WTC11 (cell line): ENCODE data around the gene MRGPRF. TPM values are rescaled to one million over a fixed set of nuclear protein-coding genes. Genes with fewer than 3 reads are reported as not detected.

Source experiments
- ATAC-seq: fragments of 200-7000 bp; cut with Tn5 transposase; 2 replicates; pipeline ENCODE4 v1.10.0; 2021; ENCODE audit warnings: mild to moderate bottlenecking, moderate library complexity
- CTCF ChIA-PET: fragments of 300-600 bp; sonication (Branson Sonifier 250); formaldehyde crosslinking; loops from one replicate; lab custom pipeline; 2021; ENCODE audit warnings: antibody characterized with exemption; lab: Charles Lee
- POLR2A ChIA-PET: fragments of 350-600 bp; sonication (Branson Sonifier 250); formaldehyde crosslinking; loops from one replicate; lab custom pipeline; 2021; ENCODE audit warnings: antibody characterized with exemption; lab: Charles Lee
- DNase-seq: peaks from one replicate; pipeline ENCODE4 v3.0.0; 2021; ENCODE audit warnings: low spot score
- H3K27ac Mint-ChIP-seq: 2 replicates; pipeline ENCODE4 v1.8.0; 2021; ENCODE audit warnings: mixed read lengths
- H3K27me3 Mint-ChIP-seq: 2 replicates; pipeline ENCODE4 v1.8.0; 2021; ENCODE audit warnings: low read depth, mild to moderate bottlenecking, moderate library complexity, mixed read lengths
- H3K36me3 Mint-ChIP-seq: 2 replicates; pipeline ENCODE4 v1.8.0; 2021; ENCODE audit warnings: mixed read lengths
- H3K4me1 Mint-ChIP-seq: 2 replicates; pipeline ENCODE4 v1.8.0; 2022; ENCODE audit warnings: mixed read lengths
- H3K4me3 Mint-ChIP-seq: 2 replicates; pipeline ENCODE4 v1.8.0; 2021; ENCODE audit warnings: mild to moderate bottlenecking, moderate library complexity, mixed read lengths
- H3K9me3 Mint-ChIP-seq: 2 replicates; pipeline ENCODE4 v1.8.0; 2021; ENCODE audit warnings: mixed read lengths
- ATF1 ChIP-seq: sonication (generic); formaldehyde crosslinking; IDR thresholded peaks from 2 replicates; pipeline ENCODE4 v1.8.1; 2023; ENCODE audit warnings: mild to moderate bottlenecking, moderate library complexity, missing genetic modification reagents
- ESRRA ChIP-seq: sonication (generic); formaldehyde crosslinking; IDR thresholded peaks from 2 replicates; pipeline ENCODE4 v1.8.1; 2022; ENCODE audit warnings: mild to moderate bottlenecking, missing genetic modification reagents, borderline replicate concordance
- GTF2I ChIP-seq: fragments of 250-450 bp; sonication (Bioruptor Pico); conservative IDR thresholded peaks from 2 replicates; pipeline ENCODE4 v1.4.0; 2021; ENCODE audit warnings: mild to moderate bottlenecking
- MYBL2 ChIP-seq: sonication (generic); formaldehyde crosslinking; IDR thresholded peaks from 2 replicates; pipeline ENCODE4 v1.8.1; 2023; ENCODE audit warnings: mild to moderate bottlenecking, moderate library complexity, missing genetic modification reagents
- TEAD1 ChIP-seq: sonication (generic); formaldehyde crosslinking; IDR thresholded peaks from 2 replicates; pipeline ENCODE4 v1.8.0; 2022; ENCODE audit warnings: mild to moderate bottlenecking, missing genetic modification reagents
- TEAD4 ChIP-seq: sonication (generic); formaldehyde crosslinking; IDR thresholded peaks from 2 replicates; pipeline ENCODE4 v1.8.0; 2022; ENCODE audit warnings: mild to moderate bottlenecking, missing genetic modification reagents
- ZBTB21 ChIP-seq: sonication (generic); formaldehyde crosslinking; IDR thresholded peaks from 2 replicates; pipeline ENCODE4 v1.8.1; 2023; ENCODE audit warnings: mild to moderate bottlenecking, missing genetic modification reagents, borderline replicate concordance
- ZNF121 ChIP-seq: sonication (generic); formaldehyde crosslinking; IDR thresholded peaks from 2 replicates; pipeline ENCODE4 v1.8.0; 2023; ENCODE audit warnings: missing genetic modification reagents
- ZNF396 ChIP-seq: fragments of 250-450 bp; sonication (Bioruptor Pico); IDR thresholded peaks from 2 replicates; pipeline ENCODE4 v1.8.0; 2021; ENCODE audit warnings: mild to moderate bottlenecking, moderate library complexity, borderline replicate concordance
- ZNF416 ChIP-seq: fragments of 250-450 bp; sonication (Bioruptor Pico); IDR thresholded peaks from 2 replicates; pipeline ENCODE4 v1.9.0; 2021; ENCODE audit warnings: mild to moderate bottlenecking, inconsistent platforms
- total RNA-seq: library from RNA; stranded (reverse); gene quantifications from 3 replicates; pipeline ENCODE4 v1.2.3, GENCODE V29; 2021
- TF ChIP-seq, protein P1 (sequence below): sonication (generic); formaldehyde crosslinking; IDR thresholded peaks from 2 replicates; pipeline ENCODE4 v1.8.1; 2023; ENCODE audit warnings: mild to moderate bottlenecking, missing genetic modification reagents, borderline replicate concordance
- TF ChIP-seq, protein P2 (sequence below): sonication (generic); formaldehyde crosslinking; IDR thresholded peaks from 2 replicates; pipeline ENCODE4 v1.8.0; 2023; ENCODE audit warnings: mild to moderate bottlenecking, missing genetic modification reagents
- TF ChIP-seq, protein P3 (sequence below): sonication (generic); formaldehyde crosslinking; IDR thresholded peaks from 2 replicates; pipeline ENCODE4 v1.8.0; 2022; ENCODE audit warnings: missing genetic modification reagents
- TF ChIP-seq, protein P4 (sequence below): sonication (generic); formaldehyde crosslinking; IDR thresholded peaks from 2 replicates; pipeline ENCODE4 v1.8.1; 2022; ENCODE audit warnings: low read depth, mild to moderate bottlenecking, moderate library complexity, missing genetic modification reagents, borderline replicate concordance

MRGPRF gene
- total RNA-seq, 1 experiment from 2014 or later = 3.8 TPM

DNA sequence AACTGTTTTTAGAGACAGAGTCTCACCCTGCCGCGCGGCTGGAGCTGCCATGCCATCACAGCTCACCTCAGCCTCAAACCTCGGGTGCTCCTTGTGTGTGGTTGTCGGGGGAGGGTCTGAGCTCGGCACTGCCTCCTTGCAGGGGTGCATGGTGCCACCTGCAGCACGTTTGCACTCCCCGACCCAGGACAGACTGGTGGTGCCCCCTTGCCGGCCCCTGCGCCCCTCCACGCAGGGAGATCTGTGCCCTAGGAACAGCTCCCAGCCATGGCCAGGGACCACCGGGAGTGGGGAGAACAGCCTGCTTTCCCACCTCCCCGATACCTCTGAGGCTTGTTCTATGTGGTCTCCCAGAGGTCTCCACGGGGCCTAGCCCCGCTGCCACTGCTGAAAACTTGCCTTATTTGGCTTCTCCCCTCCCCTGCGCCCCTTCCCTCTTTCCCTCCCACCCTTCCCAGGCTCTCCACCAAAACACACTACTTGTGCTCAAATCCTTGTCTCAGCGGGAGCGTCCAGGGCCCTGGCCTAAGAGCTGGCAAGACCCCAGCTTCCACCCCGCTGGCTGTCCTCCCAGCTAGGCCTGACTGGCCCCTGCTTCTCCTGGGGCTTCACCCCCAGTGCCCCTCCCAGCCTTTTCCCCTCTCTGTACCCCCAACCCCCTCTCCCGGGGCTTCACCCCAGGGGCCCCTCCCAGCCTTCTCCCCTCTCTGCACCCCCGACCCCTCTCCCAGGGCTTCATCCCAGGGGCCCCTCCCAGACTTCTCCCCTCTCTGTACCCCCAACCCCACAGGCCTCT is 22.3 kb upstream of the MRGPRF start:
- CTCF ChIA-PET = interaction anchor here (1.0 to 5.3 kb wide), 8 partner anchors 9 to 237 kb away, joined by 3 to 62 read pairs (median 6); partner anchors contain the start of gene TPCN2
- DNase-seq = no peak
- peak; percentile 60 for ATAC-seq
- H3K27me3 Mint-ChIP-seq = no peaks in the 10 kb centered on the region
- H3K36me3 Mint-ChIP-seq = no peaks in the 10 kb centered on the region
- no peak overlapping the region for H3K4me3 Mint-ChIP-seq
- H3K9me3 Mint-ChIP-seq = no peaks in the 10 kb centered on the region
- POLR2A ChIA-PET = interaction anchor here (0.7 kb wide), 1 partner anchor 24 kb away, joined by 3 read pairs; no protein-coding TSS in a partner anchor
- TF ChIP-seq, protein P1, sequence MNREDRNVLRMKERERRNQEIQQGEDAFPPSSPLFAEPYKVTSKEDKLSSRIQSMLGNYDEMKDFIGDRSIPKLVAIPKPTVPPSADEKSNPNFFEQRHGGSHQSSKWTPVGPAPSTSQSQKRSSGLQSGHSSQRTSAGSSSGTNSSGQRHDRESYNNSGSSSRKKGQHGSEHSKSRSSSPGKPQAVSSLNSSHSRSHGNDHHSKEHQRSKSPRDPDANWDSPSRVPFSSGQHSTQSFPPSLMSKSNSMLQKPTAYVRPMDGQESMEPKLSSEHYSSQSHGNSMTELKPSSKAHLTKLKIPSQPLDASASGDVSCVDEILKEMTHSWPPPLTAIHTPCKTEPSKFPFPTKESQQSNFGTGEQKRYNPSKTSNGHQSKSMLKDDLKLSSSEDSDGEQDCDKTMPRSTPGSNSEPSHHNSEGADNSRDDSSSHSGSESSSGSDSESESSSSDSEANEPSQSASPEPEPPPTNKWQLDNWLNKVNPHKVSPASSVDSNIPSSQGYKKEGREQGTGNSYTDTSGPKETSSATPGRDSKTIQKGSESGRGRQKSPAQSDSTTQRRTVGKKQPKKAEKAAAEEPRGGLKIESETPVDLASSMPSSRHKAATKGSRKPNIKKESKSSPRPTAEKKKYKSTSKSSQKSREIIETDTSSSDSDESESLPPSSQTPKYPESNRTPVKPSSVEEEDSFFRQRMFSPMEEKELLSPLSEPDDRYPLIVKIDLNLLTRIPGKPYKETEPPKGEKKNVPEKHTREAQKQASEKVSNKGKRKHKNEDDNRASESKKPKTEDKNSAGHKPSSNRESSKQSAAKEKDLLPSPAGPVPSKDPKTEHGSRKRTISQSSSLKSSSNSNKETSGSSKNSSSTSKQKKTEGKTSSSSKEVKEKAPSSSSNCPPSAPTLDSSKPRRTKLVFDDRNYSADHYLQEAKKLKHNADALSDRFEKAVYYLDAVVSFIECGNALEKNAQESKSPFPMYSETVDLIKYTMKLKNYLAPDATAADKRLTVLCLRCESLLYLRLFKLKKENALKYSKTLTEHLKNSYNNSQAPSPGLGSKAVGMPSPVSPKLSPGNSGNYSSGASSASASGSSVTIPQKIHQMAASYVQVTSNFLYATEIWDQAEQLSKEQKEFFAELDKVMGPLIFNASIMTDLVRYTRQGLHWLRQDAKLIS = no peak
- TF ChIP-seq, protein P2, sequence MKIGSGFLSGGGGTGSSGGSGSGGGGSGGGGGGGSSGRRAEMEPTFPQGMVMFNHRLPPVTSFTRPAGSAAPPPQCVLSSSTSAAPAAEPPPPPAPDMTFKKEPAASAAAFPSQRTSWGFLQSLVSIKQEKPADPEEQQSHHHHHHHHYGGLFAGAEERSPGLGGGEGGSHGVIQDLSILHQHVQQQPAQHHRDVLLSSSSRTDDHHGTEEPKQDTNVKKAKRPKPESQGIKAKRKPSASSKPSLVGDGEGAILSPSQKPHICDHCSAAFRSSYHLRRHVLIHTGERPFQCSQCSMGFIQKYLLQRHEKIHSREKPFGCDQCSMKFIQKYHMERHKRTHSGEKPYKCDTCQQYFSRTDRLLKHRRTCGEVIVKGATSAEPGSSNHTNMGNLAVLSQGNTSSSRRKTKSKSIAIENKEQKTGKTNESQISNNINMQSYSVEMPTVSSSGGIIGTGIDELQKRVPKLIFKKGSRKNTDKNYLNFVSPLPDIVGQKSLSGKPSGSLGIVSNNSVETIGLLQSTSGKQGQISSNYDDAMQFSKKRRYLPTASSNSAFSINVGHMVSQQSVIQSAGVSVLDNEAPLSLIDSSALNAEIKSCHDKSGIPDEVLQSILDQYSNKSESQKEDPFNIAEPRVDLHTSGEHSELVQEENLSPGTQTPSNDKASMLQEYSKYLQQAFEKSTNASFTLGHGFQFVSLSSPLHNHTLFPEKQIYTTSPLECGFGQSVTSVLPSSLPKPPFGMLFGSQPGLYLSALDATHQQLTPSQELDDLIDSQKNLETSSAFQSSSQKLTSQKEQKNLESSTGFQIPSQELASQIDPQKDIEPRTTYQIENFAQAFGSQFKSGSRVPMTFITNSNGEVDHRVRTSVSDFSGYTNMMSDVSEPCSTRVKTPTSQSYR = 0 out of 2 replicates have a peak, but pooled peaks have one; percentile 33
- H3K4me1 Mint-ChIP-seq = peaks cover 10% of the 10 kb centered on the region
- H3K27ac Mint-ChIP-seq = no peak overlapping the region

DNA sequence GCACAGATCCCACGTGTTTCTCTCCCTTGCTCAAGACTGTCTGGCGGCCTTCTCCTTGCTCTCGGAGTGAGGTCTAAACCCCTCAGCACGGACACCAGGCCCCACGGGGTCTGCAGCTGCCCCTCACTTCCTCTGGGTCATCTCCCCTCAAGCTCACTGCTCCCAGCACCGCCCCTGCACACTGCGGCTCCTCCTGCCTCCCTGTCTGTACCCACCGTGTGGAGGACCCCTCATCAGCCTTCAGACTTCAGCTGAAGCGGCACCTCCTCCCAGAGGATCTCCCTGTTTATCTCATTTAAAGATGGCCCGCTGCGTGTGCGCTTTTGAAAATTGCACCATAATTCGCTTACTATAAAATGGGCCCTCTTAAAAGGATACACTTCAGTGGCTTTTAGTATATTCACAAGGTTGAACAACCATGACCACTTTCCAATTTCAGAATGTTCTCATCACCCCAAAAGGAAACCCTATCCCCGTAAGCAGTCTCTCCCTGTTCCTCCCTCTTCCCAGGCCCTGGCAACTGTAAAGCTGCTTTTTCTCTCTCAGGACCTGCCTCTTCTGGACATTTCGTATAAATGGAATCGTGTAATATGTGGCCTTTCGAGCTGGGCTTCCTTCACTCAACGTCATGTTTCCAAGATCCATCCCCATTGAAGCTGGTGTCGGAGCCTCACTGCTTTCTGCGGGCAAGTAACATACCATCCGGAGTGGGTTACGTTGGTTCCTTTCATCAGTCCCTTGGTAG is 21.2 kb upstream of the MRGPRF start:
- ChIA-PET POLR2A (no interaction called here), CTCF (interaction anchor here (1.1 to 5.3 kb wide), 7 partner anchors 10 to 236 kb away, joined by 3 to 62 read pairs (median 5); partner anchors contain the start of gene TPCN2)
- Mint-ChIP-seq H3K27me3 (no peaks in the 10 kb centered on the region), H3K4me3 (no peak overlapping the region), H3K27ac (no peak overlapping the region; the same call in 1 of the 2 replicates), H3K36me3 (no peaks in the 10 kb centered on the region), H3K4me1 (peaks cover 12% of the 10 kb centered on the region), H3K9me3 (no peaks in the 10 kb centered on the region)
- no peak for ATAC-seq
- TF ChIP-seq TEAD1 (CRISPR knock-in tag) (no peak), ZNF416 (CRISPR knock-in tag) (no peak), ESRRA (CRISPR knock-in tag) (no peak), ATF1 (CRISPR knock-in tag) (no peak), ZBTB21 (CRISPR knock-in tag) (no peak), ZNF121 (CRISPR knock-in tag) (no peak), ZNF396 (no peak), GTF2I (no peak), TEAD4 (CRISPR knock-in tag) (no peak), MYBL2 (CRISPR knock-in tag) (no peak)
- TF ChIP-seq, protein P3, sequence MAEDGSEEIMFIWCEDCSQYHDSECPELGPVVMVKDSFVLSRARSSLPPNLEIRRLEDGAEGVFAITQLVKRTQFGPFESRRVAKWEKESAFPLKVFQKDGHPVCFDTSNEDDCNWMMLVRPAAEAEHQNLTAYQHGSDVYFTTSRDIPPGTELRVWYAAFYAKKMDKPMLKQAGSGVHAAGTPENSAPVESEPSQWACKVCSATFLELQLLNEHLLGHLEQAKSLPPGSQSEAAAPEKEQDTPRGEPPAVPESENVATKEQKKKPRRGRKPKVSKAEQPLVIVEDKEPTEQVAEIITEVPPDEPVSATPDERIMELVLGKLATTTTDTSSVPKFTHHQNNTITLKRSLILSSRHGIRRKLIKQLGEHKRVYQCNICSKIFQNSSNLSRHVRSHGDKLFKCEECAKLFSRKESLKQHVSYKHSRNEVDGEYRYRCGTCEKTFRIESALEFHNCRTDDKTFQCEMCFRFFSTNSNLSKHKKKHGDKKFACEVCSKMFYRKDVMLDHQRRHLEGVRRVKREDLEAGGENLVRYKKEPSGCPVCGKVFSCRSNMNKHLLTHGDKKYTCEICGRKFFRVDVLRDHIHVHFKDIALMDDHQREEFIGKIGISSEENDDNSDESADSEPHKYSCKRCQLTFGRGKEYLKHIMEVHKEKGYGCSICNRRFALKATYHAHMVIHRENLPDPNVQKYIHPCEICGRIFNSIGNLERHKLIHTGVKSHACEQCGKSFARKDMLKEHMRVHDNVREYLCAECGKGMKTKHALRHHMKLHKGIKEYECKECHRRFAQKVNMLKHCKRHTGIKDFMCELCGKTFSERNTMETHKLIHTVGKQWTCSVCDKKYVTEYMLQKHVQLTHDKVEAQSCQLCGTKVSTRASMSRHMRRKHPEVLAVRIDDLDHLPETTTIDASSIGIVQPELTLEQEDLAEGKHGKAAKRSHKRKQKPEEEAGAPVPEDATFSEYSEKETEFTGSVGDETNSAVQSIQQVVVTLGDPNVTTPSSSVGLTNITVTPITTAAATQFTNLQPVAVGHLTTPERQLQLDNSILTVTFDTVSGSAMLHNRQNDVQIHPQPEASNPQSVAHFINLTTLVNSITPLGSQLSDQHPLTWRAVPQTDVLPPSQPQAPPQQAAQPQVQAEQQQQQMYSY (CRISPR knock-in tag) = no peak
- TF ChIP-seq, protein P2 = no peak
- TF ChIP-seq, protein P4, sequence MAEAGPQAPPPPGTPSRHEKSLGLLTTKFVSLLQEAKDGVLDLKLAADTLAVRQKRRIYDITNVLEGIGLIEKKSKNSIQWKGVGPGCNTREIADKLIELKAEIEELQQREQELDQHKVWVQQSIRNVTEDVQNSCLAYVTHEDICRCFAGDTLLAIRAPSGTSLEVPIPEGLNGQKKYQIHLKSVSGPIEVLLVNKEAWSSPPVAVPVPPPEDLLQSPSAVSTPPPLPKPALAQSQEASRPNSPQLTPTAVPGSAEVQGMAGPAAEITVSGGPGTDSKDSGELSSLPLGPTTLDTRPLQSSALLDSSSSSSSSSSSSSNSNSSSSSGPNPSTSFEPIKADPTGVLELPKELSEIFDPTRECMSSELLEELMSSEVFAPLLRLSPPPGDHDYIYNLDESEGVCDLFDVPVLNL (CRISPR knock-in tag) = no peak
- DNase-seq = no peak
